HL-60/S4 treated with phorbol 12-myristate 13-acetate at 8.2 ng/mL for 4 days and 3 days (cell line): ENCODE data around the gene EIF3J.

Experiments
- in situ Hi-C: fragments of 300-500 bp; cut with MboI; formaldehyde crosslinking; loops from 2 replicates; pipeline ENCODE4 v1.15.0; 2022; ENCODE audit warnings: low sequenced_read_pairs

EIF3J gene

DNA sequence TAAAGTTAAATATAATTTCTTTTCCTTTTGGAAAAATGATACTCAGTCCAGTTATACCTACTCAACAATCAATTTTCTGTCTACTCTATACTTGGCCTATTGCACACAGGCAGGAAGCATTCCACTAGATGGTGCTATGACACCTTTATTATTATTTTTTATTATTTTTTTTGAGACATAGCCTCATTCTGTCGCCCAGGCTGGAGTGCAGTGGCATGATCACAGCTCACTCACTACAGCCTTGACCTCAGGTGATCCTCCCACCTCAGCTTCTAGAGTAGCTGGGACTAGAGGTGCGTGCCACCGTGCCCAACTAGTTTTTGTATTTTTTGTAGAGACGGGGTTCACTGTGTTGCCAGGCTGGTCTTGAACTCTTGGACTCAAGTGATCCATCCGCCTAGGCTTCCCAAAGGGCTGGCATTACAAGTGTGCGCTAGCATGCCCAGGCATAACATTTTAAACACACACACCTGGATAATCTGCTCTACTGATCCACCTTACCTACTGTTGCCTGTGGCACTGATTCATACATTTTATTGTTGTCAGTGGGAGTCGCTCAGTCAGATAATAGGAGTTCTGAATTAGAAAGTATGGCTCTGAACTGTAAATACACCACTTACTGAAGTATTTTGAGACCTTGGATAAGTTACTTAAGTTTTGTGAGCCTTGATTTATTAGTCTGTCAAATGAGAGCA lies 56.2 kb downstream of the EIF3J start:
- in situ Hi-C loops: no loop called here

- in situ Hi-C loops: no loop called here
Measured at GRCh38 chr15:44595246-44595645, 58.3 kb downstream of the EIF3J start.

DNA sequence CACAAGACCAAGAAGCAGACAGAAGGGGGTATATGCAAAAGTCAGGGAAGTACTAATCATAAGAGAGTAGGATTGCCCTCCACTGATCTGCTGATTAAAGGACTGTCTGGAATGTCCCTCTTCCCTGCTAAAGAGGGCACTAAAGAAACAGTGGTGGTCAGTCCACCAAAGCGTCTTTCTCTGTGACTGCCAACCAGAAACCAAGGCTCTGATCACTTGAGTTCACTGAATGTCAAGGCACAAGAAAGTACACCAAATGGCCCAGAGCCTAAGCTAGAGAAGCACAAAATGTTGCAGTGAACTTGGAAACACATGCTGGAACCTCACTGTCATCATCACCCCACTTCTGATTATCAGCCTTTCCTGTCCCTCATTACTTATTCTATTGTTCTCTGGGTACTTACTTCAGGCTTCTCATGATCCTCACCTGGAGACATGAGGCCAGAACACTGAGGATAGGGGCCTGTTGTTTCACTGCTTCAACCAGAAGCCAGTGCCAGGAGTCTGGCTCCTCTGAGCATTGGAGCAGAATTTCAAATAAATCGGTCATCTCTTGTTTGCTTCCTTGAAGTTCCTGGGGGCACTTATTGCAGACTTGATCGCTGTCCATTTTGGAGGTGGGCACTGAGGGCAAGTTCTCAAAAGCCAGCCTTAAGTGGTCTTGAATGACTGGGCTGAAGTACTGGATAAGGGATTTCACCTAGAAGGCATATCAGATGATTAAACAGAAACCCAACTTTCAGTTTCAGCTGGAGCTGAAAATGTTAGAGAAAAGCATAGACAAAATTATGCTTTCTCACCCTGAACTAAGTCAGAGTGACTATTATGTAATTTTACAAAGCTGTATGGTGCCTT lies 58.9 kb downstream of the EIF3J start:
- in situ Hi-C loops: no loop called here

DNA sequence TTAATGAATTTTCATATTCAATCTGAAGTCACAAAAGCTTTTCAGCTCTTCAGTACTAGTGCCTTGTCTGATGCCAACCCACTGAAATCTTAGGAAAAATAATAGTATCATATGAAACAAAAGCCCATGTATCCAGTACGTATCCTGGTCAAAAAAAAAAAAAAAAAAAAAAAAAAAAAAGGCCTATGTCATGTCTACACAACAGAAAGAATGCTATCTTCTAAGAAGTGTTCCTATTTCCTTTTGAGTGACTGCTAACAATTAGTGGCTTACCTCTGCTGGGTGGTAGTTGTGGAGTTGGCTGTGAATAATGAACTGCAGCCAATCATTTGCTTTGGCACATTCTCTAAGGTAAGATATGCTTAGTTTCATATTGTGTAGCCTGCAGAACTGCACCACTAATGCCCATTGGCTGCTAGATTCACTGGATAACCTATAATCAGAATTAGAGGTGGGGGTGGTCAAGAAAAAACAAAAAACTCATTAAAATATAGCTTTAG lies 59.6 kb downstream of the EIF3J start:
- in situ Hi-C loops: no loop called here

- in situ Hi-C loops: no loop called here
Measured at GRCh38 chr15:44598066-44598465, 61.1 kb downstream of the EIF3J start.

- in situ Hi-C loops: no loop called here
Measured at GRCh38 chr15:44598892-44599291, 61.9 kb downstream of the EIF3J start.

- in situ Hi-C loops: no loop called here
Measured at GRCh38 chr15:44603126-44603525, 66.2 kb downstream of the EIF3J start.

GRCh38 chr15:44606740-44607139 lies 69.8 kb downstream of the EIF3J start:
- in situ Hi-C loops: no loop called here
